Stimulated activated CD4-positive, alpha-beta T cell treated with anti-CD3 and anti-CD28 coated beads, TNF-alpha, amount 100 ng/mL, for 4 hours (primary cell): ENCODE data around the gene POC1A.

ENCODE experiments used
- DNase-seq, 3 experiments: peaks; one replicate each; pipeline ENCODE4 v3.0.0-alpha.2; 2020; ENCODE audit warnings: low read depth in 3 of 3

Gene POC1A

GRCh38 chr3:52150860-52151259 is 3.4 kb downstream of the POC1A start:
- no peak for DNase-seq

GRCh38 chr3:52150357-52150756 is 3.9 kb downstream of the POC1A start:
- DNase-seq = no peak

GRCh38 chr3:52149726-52150125 is 4.5 kb downstream of the POC1A start:
- no peak for DNase-seq

- DNase-seq = no peak
Observed at GRCh38 chr3:52149021-52149420, 5.2 kb downstream of the POC1A start.

GRCh38 chr3:52147804-52148203 is 6.4 kb downstream of the POC1A start:
- no peak for DNase-seq

GRCh38 chr3:52146811-52147210 is 7.4 kb downstream of the POC1A start:
- no peak for DNase-seq

GRCh38 chr3:52146189-52146588 is 8.0 kb downstream of the POC1A start:
- DNase-seq = no peak

GRCh38 chr3:52145736-52146110 is 8.5 kb downstream of the POC1A start:
- no peak for DNase-seq

- DNase-seq = no peak
Observed at GRCh38 chr3:52144796-52145735, 9.2 kb downstream of the POC1A start.

- DNase-seq = peak; percentile 73 to 79 (median 74)
Observed at GRCh38 chr3:52144034-52144795, 10.0 kb downstream of the POC1A start.

GRCh38 chr3:52143616-52144015 is 10.6 kb downstream of the POC1A start:
- DNase-seq = no peak

- no peak for DNase-seq
Observed at GRCh38 chr3:52143156-52143555, 11.1 kb downstream of the POC1A start.

- no peak for DNase-seq
Observed at GRCh38 chr3:52141751-52142150, 12.5 kb downstream of the POC1A start.

- no peak for DNase-seq
Observed at GRCh38 chr3:52140769-52141168, 13.5 kb downstream of the POC1A start.

- no peak for DNase-seq
Observed at GRCh38 chr3:52140000-52140399, 14.2 kb downstream of the POC1A start.

GRCh38 chr3:52137311-52137710 is 16.9 kb downstream of the POC1A start:
- no peak for DNase-seq

GRCh38 chr3:52136513-52136912 is 17.7 kb downstream of the POC1A start:
- no peak for DNase-seq

GRCh38 chr3:52135332-52135731 is 18.9 kb downstream of the POC1A start:
- no peak for DNase-seq

GRCh38 chr3:52134761-52135160 is 19.5 kb downstream of the POC1A start:
- DNase-seq = no peak

- DNase-seq = no peak
Observed at GRCh38 chr3:52132930-52133329, 21.3 kb downstream of the POC1A start.

- DNase-seq = no peak
Observed at GRCh38 chr3:52132041-52132440, 22.2 kb downstream of the POC1A start.

GRCh38 chr3:52130966-52131622 is 23.1 kb downstream of the POC1A start:
- no peak for DNase-seq
